HEK293 (cell line): ENCODE results near the gene MCTP1.

ENCODE experiments used
- KLF16 ChIP-seq: fragments of 450-650 bp; formaldehyde crosslinking; IDR thresholded peaks from 2 replicates; pipeline ENCODE4 v1.5.1; 2017; ENCODE audit warnings: missing biosample characterization, missing genetic modification characterization
- SP2 ChIP-seq: fragments of 450-650 bp; formaldehyde crosslinking; IDR thresholded peaks from 2 replicates; pipeline ENCODE4 v1.5.1; 2016; ENCODE audit warnings: missing biosample characterization, missing genetic modification characterization
- TCF7L2 ChIP-seq: IDR thresholded peaks from 2 replicates; pipeline ENCODE4 v1.6.1; 2011; ENCODE audit warnings: low read depth, mild to moderate bottlenecking, inconsistent platforms, low read length, moderate library complexity, borderline replicate concordance
- ZNF311 ChIP-seq: fragments of 450-650 bp; formaldehyde crosslinking; IDR thresholded peaks from 2 replicates; pipeline ENCODE4 v1.5.1; 2017; ENCODE audit warnings: missing biosample characterization, missing genetic modification characterization, borderline replicate concordance
- ZNF660 ChIP-seq: fragments of 450-650 bp; IDR thresholded peaks from 2 replicates; pipeline ENCODE4 v1.5.1; 2018; ENCODE audit warnings: missing biosample characterization, mild to moderate bottlenecking, missing genetic modification characterization
- ZNF792 ChIP-seq: fragments of 450-650 bp; formaldehyde crosslinking; IDR thresholded peaks from 2 replicates; pipeline ENCODE4 v1.5.1; 2016; ENCODE audit warnings: missing biosample characterization, missing genetic modification characterization
- TF ChIP-seq, protein P1 (sequence below): fragments of 450-650 bp; formaldehyde crosslinking; IDR thresholded peaks from 2 replicates; pipeline ENCODE4 v1.5.1; 2016; ENCODE audit warnings: missing biosample characterization, missing genetic modification characterization

- TF ChIP-seq, protein P1, sequence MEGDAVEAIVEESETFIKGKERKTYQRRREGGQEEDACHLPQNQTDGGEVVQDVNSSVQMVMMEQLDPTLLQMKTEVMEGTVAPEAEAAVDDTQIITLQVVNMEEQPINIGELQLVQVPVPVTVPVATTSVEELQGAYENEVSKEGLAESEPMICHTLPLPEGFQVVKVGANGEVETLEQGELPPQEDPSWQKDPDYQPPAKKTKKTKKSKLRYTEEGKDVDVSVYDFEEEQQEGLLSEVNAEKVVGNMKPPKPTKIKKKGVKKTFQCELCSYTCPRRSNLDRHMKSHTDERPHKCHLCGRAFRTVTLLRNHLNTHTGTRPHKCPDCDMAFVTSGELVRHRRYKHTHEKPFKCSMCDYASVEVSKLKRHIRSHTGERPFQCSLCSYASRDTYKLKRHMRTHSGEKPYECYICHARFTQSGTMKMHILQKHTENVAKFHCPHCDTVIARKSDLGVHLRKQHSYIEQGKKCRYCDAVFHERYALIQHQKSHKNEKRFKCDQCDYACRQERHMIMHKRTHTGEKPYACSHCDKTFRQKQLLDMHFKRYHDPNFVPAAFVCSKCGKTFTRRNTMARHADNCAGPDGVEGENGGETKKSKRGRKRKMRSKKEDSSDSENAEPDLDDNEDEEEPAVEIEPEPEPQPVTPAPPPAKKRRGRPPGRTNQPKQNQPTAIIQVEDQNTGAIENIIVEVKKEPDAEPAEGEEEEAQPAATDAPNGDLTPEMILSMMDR, result no peak
- TF ChIP-seq ZNF311 (tag by site-specific recombination) (no peak), ZNF792 (no peak), SP2 (tag by site-specific recombination) (no peak), KLF16 (tag by site-specific recombination) (no peak), TCF7L2 (no peak), ZNF660 (tag by site-specific recombination) (no peak)
These were observed 68.5 kb downstream of the MCTP1 start for GRCh38 chr5:95216136-95216955.
